Kidney epithelial cell (primary cell): ENCODE results near the gene GSC2. TPM values are rescaled to one million over a fixed set of nuclear protein-coding genes. Genes with fewer than 3 reads are reported as not detected.

Experiments
- DNase-seq: peaks from one replicate; pipeline ENCODE4 v3.0.0-alpha.2; 2010; ENCODE audit warnings: low read depth
- H3K27me3 ChIP-seq: 2 replicates; pipeline ENCODE4 v1.6.0; 2011; ENCODE audit warnings: low read length; ENCODE audit not compliant: control insufficient read depth, insufficient read depth
- H3K36me3 ChIP-seq: 2 replicates; pipeline ENCODE4 v1.5.1; 2011; ENCODE audit warnings: low read length; ENCODE audit not compliant: control insufficient read depth, insufficient read depth
- H3K4me3 ChIP-seq: 2 replicates; pipeline ENCODE4 v1.5.1; 2011; ENCODE audit warnings: low read depth, mild to moderate bottlenecking, control low read depth, low read length
- total RNA-seq: library from RNA; depleted of rRNA; stranded (reverse); fragments of >200 nt; gene quantifications from 2 replicates; pipeline ENCODE4 v1.2.3, GENCODE V29; 2015
- TF ChIP-seq, protein P1 (sequence below): IDR thresholded peaks from 2 replicates; pipeline ENCODE4 v1.5.1; 2011; ENCODE audit warnings: mild to moderate bottlenecking, moderate library complexity, low read length, control low read depth, inconsistent platforms; ENCODE audit not compliant: insufficient read depth, poor library complexity, severe bottlenecking

The GSC2 gene
- total RNA-seq, 1 donor from 2014 or later: not detected

GRCh38 chr22:19109198-19110063, 40.7 kb downstream of the GSC2 start:
- Histone ChIP-seq H3K36me3 (no peaks in the 10 kb centered on the region), H3K4me3 (no peak overlapping the region), H3K27me3 (no peaks in the 10 kb centered on the region)
- TF ChIP-seq, protein P1, sequence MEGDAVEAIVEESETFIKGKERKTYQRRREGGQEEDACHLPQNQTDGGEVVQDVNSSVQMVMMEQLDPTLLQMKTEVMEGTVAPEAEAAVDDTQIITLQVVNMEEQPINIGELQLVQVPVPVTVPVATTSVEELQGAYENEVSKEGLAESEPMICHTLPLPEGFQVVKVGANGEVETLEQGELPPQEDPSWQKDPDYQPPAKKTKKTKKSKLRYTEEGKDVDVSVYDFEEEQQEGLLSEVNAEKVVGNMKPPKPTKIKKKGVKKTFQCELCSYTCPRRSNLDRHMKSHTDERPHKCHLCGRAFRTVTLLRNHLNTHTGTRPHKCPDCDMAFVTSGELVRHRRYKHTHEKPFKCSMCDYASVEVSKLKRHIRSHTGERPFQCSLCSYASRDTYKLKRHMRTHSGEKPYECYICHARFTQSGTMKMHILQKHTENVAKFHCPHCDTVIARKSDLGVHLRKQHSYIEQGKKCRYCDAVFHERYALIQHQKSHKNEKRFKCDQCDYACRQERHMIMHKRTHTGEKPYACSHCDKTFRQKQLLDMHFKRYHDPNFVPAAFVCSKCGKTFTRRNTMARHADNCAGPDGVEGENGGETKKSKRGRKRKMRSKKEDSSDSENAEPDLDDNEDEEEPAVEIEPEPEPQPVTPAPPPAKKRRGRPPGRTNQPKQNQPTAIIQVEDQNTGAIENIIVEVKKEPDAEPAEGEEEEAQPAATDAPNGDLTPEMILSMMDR: no peak
- no peak for DNase-seq

DNA sequence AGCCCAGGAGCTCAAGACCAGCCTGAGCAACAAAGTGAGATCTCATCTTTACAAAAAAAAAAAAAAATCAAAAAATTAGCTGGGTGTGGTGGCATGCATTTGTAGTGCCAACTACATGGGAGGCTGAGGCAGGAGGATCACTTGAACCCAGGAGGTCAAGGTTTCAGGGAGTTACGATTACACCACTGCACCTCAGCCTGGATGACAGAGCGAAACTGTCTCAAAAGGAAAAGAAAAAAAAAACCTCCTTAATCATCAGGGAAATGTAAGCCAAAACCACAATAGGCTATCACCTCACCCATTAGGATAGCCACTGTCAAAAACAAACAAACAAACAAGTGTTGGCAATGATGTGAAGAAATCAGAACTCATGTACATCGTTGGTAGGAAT, 41.3 kb downstream of the GSC2 start:
- Histone ChIP-seq H3K27me3 (no peaks in the 10 kb centered on the region), H3K36me3 (no peaks in the 10 kb centered on the region), H3K4me3 (no peak overlapping the region)
- TF ChIP-seq, protein P1: no peak
- DNase-seq: no peak

DNA sequence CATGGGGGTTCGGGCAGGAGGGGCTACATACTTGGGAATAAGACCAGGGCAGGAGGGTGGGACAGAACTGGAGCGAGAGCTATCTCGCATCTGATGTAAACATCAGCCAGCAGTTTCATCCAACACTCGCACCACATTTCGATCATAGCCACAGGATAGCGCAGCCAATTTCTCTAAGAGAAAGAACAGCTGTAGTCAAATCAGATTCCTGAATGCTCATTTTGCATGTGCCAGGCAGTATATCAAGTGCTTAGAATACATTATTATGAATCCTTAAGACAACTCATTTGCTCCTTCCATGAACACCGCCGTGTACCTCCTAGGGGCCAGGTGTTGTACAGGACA, 42.4 kb downstream of the GSC2 start:
- no peaks in the 10 kb centered on the region for H3K36me3 ChIP-seq
- no peak for DNase-seq
- TF ChIP-seq, protein P1: no peak
- no peaks in the 10 kb centered on the region for H3K27me3 ChIP-seq
- no peak overlapping the region for H3K4me3 ChIP-seq

DNA sequence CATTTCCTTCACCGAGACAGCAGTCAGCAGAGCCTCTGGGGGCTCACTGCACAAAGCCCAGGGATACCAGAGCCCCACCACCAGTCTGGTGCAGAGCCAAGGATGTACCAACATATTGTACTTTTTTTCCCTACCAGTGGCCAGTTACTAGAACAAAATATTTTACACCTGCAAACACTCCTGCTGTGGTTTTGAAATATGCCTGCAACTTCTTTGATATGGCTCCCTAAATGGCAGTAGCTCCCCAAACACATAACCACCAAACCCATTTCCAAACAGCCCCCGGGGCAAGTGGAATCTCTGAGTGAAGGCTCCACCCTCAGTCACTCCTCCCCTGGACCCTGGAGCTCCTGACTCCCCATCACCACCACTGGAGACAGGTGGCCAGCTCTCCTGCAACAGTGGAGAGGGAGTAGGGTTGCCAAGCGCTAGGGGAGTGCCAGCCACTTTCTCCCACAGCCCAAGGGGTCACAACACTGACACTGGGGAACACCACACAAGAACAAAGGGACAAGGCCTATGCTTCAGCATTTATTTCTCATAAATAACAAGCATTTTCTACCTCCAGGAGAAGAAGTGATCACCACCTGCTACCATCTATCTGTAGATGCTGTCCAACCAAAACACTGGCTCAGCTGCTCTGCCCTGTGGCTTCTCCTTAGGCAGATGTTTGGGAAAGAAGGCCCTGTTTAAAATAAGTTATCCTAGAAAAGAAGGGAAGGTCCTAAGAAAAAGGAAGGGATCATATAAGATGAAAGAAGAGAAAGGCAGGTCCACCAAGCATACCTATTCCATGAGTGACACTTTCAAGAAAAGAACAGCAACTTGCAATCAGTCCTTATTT, 43.0 kb downstream of the GSC2 start:
- Histone ChIP-seq H3K36me3 (no peaks in the 10 kb centered on the region), H3K27me3 (no peaks in the 10 kb centered on the region), H3K4me3 (no peak overlapping the region)
- no peak for DNase-seq
- TF ChIP-seq, protein P1: no peak

DNA sequence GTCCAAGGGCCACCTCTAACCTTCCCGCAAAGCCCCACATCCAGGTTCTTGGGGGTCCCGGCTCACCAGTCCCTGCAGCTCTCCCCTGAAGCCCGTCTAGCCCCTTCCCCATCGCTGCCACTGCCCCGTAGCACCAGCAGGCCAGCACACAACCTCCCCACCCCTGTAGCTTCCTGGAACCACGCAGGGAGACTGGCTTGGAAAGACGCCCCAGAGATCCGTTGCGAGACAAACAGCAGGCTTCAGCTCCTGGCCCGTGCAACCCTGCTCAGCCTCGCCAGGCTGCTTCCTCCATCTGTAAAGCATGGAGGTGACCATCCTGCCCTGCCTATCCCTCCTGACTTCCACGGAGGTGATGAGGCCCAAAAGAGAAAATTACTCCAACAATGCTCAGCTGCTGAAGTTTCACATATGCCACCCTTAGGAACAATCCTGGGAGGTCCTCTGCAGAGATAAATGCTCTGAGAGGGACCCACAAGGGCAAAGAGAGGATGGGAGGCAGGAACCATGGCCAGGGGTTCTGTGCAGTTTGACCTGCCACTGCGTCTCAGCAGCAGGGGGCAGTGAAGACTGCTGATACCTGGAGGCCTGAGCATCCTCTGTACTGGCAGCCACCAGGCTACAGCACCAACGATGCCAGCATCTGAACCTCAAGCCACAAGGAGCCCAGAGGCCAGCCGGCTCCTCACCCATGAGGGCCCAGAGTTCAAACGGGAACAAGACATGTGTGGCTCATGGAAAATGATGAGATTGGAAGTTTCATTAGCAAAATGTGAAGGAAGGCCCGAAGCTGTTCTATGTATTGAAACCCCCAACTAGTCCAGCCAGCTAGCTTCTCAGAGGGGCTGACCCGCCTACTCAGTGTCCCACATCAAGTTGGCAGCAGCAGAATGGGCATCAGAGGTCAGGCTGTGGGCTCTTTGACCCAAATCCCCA, 44.0 kb downstream of the GSC2 start:
- Histone ChIP-seq H3K4me3 (no peak overlapping the region), H3K36me3 (no peaks in the 10 kb centered on the region), H3K27me3 (no peaks in the 10 kb centered on the region)
- TF ChIP-seq, protein P1: peak; percentile 18
- no peak for DNase-seq
